CD14-positive monocyte (primary cell): ENCODE measurements around the gene SNAP25. TPM values are rescaled to one million over a fixed set of nuclear protein-coding genes. Genes with fewer than 3 reads are reported as not detected.

Experiments
- DNase-seq, 3 donors: peaks; one replicate each; pipeline ENCODE4 v3.0.0-alpha.2; 2011 to 2022
- H2AFZ ChIP-seq: 2 replicates; pipeline ENCODE4 v1.6.0; 2012; ENCODE audit warnings: mild to moderate bottlenecking, low read depth, low read length, inconsistent platforms; ENCODE audit not compliant: insufficient read depth, poor library complexity, severe bottlenecking
- H3K27ac ChIP-seq, 2 donors: 1 replicate in 1 of 2; 2 replicates in 1 of 2; pipeline ENCODE4 v1.5.1; 2012 to 2013; ENCODE audit warnings: low read length in 2 of 2, control low read depth in 1 of 2, inconsistent platforms in 1 of 2, low read depth in 1 of 2, mild to moderate bottlenecking in 1 of 2
- H3K27me3 ChIP-seq, 2 donors: one replicate each; pipeline versions ENCODE4 v1.6.0 to v1.6.1; 2011 to 2013; ENCODE audit warnings: low read length in 2 of 2; ENCODE audit not compliant: control insufficient read depth in 2 of 2, insufficient read depth in 2 of 2
- H3K36me3 ChIP-seq, 2 donors: replicated peaks in 1 of 2; 1 replicate in 1 of 2; 2 replicates in 1 of 2; pipeline versions ENCODE4 v1.5.1 to v1.6.1; 2012 to 2013; ENCODE audit warnings: low read length in 2 of 2, control low read depth in 1 of 2, inconsistent platforms in 1 of 2, mild to moderate bottlenecking in 1 of 2; ENCODE audit not compliant: insufficient read depth in 2 of 2, control insufficient read depth in 1 of 2
- H3K4me1 ChIP-seq, 2 donors: 1 replicate in 1 of 2; 2 replicates in 1 of 2; pipeline versions ENCODE4 v1.5.1 to v1.6.1; 2012 to 2013; ENCODE audit warnings: low read length in 2 of 2, control low read depth in 1 of 2, inconsistent platforms in 1 of 2, mild to moderate bottlenecking in 1 of 2, moderate library complexity in 1 of 2; ENCODE audit not compliant: insufficient read depth in 2 of 2, control insufficient read depth in 1 of 2
- H3K4me2 ChIP-seq: replicated peaks from 2 replicates; pipeline ENCODE3; 2012; ENCODE audit warnings: low read length, moderate library complexity, mild to moderate bottlenecking; ENCODE audit not compliant: poor library complexity, severe bottlenecking; ENCODE audit errors: extremely low read depth
- H3K4me3 ChIP-seq, 3 experiments: fragments of 200-600 bp in 1 of 3; sonication (generic) in 1 of 3; replicated peaks in 1 of 3; 1 replicate in 2 of 3; 2 replicates in 1 of 3; pipeline ENCODE4 v1.5.1; 2011 to 2013; ENCODE audit warnings: low read length in 3 of 3, mild to moderate bottlenecking in 3 of 3, control low read depth in 2 of 3, low read depth in 2 of 3, inconsistent platforms in 1 of 3, moderate library complexity in 1 of 3
- H3K79me2 ChIP-seq: 2 replicates; pipeline ENCODE4 v1.6.0; 2012; ENCODE audit warnings: mild to moderate bottlenecking, control low read depth, inconsistent platforms, low read length, moderate library complexity; ENCODE audit not compliant: insufficient read depth
- H3K9ac ChIP-seq: 2 replicates; pipeline ENCODE4 v1.6.0; 2017; ENCODE audit warnings: low read length, mild to moderate bottlenecking; ENCODE audit not compliant: insufficient read depth, poor library complexity, severe bottlenecking
- H3K9me3 ChIP-seq, 2 donors: replicated peaks in 1 of 2; 1 replicate in 1 of 2; 2 replicates in 1 of 2; pipeline versions ENCODE4 v1.5.1 to v1.6.1; 2012 to 2013; ENCODE audit warnings: low read length in 2 of 2, control low read depth in 1 of 2; ENCODE audit not compliant: control insufficient read depth in 1 of 2, insufficient read depth in 1 of 2
- H4K20me1 ChIP-seq: 2 replicates; pipeline ENCODE4 v1.6.0; 2012; ENCODE audit warnings: mild to moderate bottlenecking, low read length, control low read depth, moderate library complexity; ENCODE audit not compliant: insufficient read depth
- H3K27ac Mint-ChIP-seq, 7 donors: one replicate each; pipeline ENCODE4 v1.8.0; 2020; ENCODE audit warnings: mild to moderate bottlenecking in 7 of 7, mixed read lengths in 7 of 7, moderate library complexity in 6 of 7, inconsistent platforms in 2 of 7
- H3K27me3 Mint-ChIP-seq, 3 donors: one replicate each; pipeline ENCODE4 v1.8.0; 2021 to 2022; ENCODE audit warnings: low read depth in 3 of 3, mild to moderate bottlenecking in 3 of 3, mixed read lengths in 3 of 3, moderate library complexity in 3 of 3, inconsistent platforms in 1 of 3
- H3K36me3 Mint-ChIP-seq, 2 donors: one replicate each; pipeline ENCODE4 v1.8.0; 2020; ENCODE audit warnings: mixed read lengths in 2 of 2, inconsistent platforms in 1 of 2, mild to moderate bottlenecking in 1 of 2
- H3K4me1 Mint-ChIP-seq: one replicate; pipeline ENCODE4 v1.8.0; 2020; ENCODE audit warnings: mild to moderate bottlenecking, mixed read lengths
- H3K4me3 Mint-ChIP-seq, 2 donors: one replicate each; pipeline ENCODE4 v1.8.0; 2020; ENCODE audit warnings: mild to moderate bottlenecking in 2 of 2, mixed read lengths in 2 of 2, moderate library complexity in 1 of 2
- H3K9me3 Mint-ChIP-seq, 7 donors: one replicate each; pipeline ENCODE4 v1.8.0; 2020 to 2022; ENCODE audit warnings: mixed read lengths in 7 of 7, mild to moderate bottlenecking in 6 of 7, moderate library complexity in 6 of 7, inconsistent platforms in 2 of 7
- CTCF ChIP-seq: fragments of 200-600 bp; IDR thresholded peaks from one replicate; pipeline ENCODE4 v1.8.0; 2022; ENCODE audit warnings: antibody characterized with exemption, mild to moderate bottlenecking
- whole genome bisulfite sequencing: methylation state at CpG from one replicate; pipeline ENCODE4 v1.1.5; 2013; ENCODE audit warnings: missing lambda C conversion rate; ENCODE audit not compliant: insufficient coverage; 5-methylcytosine and 5-hydroxymethylcytosine counted together
- intact Hi-C, 2 donors: fragments of 100-400 bp; cut with micrococcal nuclease; formaldehyde crosslinking; loops; one replicate each; pipeline versions ENCODE4 v1.15.0 to v1.15.1; 2023
- polyA plus RNA-seq, 3 donors: library from polyadenylated mRNA; depleted of rRNA in 1 of 3; unstranded in 2 of 3; stranded (reverse) in 1 of 3; fragments of 300-500 nt in 2 of 3; fragments of >200 nt in 1 of 3; fragmentation: Illumina TruSeq in 2 of 3; gene quantifications; 1 replicate in 2 of 3; 2 replicates in 1 of 3; pipeline ENCODE4 v1.2.3, GENCODE V29; 2012 to 2021

SNAP25 gene
- polyA plus RNA-seq, 3 donors, result not detected

- no peaks in the 10 kb centered on the region for H3K4me1 ChIP-seq
- Mint-ChIP-seq H3K9me3 (peaks cover 0 to 2% (median 0%) of the 10 kb centered on the region in 7 donors), H3K27ac (no peak overlapping the region), H3K36me3 (no peaks in the 10 kb centered on the region), H3K27me3 (peaks cover 0 to 2% (median 0%) of the 10 kb centered on the region in 3 donors), H3K4me1 (peaks cover 6% of the 10 kb centered on the region), H3K4me3 (no peak overlapping the region)
- no peak overlapping the region for H3K4me3 ChIP-seq
- DNase-seq, result no peak
- H3K79me2 ChIP-seq, result no peaks in the 10 kb centered on the region
- no peak overlapping the region for H3K27ac ChIP-seq
- H3K27me3 ChIP-seq, result no peaks in the 10 kb centered on the region
- no peak for TF ChIP-seq CTCF
- no peaks in the 10 kb centered on the region for H3K9me3 ChIP-seq
- H4K20me1 ChIP-seq, result no peaks in the 10 kb centered on the region
- no peak overlapping the region for H3K9ac ChIP-seq
- intact Hi-C loops, result no loop called here
- H3K4me2 ChIP-seq, result no peak overlapping the region
- H2AFZ ChIP-seq, result no peak overlapping the region
- H3K36me3 ChIP-seq, result no peaks in the 10 kb centered on the region
Observed at GRCh38 chr20:10259166-10259565, 40.5 kb downstream of the SNAP25 start.

- Mint-ChIP-seq H3K4me1 (peaks cover 6% of the 10 kb centered on the region), H3K9me3 (peaks cover 0 to 2% (median 0%) of the 10 kb centered on the region in 7 donors), H3K4me3 (no peak overlapping the region), H3K27me3 (peaks cover 0 to 2% (median 0%) of the 10 kb centered on the region in 3 donors), H3K27ac (no peak overlapping the region), H3K36me3 (no peaks in the 10 kb centered on the region)
- no peak overlapping the region for H2AFZ ChIP-seq
- H3K4me3 ChIP-seq, result no peak overlapping the region
- H3K27me3 ChIP-seq, result no peaks in the 10 kb centered on the region
- no peaks in the 10 kb centered on the region for H3K9me3 ChIP-seq
- no peaks in the 10 kb centered on the region for H3K4me1 ChIP-seq
- WGBS, result 83% methylated on average over 1 of the region's 1 CpG
- no peak overlapping the region for H3K27ac ChIP-seq
- H3K79me2 ChIP-seq, result no peaks in the 10 kb centered on the region
- no peak for TF ChIP-seq CTCF
- H3K36me3 ChIP-seq, result no peaks in the 10 kb centered on the region
- no peak overlapping the region for H3K4me2 ChIP-seq
- no peak for DNase-seq
- H4K20me1 ChIP-seq, result no peaks in the 10 kb centered on the region
- no peak overlapping the region for H3K9ac ChIP-seq
- intact Hi-C loops, result no loop called here
Observed at GRCh38 chr20:10260316-10260715, 41.7 kb downstream of the SNAP25 start.
